ENCODE results near the gene RNF32.

DNA sequence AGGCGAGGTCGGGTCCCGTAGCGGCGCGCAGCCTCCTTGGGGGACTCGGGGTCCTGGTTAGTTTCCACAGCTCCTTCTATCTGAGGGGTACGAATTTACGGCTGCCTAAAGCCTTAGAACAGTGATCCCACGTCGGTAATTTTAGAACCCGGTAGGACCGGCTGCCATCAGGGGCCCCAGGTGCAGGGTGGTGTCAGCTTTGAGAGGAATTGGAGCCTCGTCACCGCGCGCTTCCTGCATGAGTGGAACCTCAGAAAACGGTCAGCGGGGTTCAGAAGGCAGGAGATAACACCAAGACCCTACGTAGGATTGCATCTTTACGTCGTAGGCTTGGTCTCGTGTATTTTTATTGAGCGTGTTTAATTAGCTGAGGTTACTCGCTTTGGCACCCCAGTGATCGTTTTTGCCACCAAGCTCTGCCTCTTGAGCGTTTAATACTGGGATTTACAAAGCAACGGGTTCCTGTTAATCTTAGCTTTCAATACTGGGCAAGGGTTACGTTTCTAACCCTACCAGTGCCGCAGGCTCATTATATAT is 443 bp downstream of the RNF32 start:
- TF ChIP-seq CTCF (IDR thresholded peaks at IDR 0.05) = no peak
- TF ChIP-seq EP300 (IDR thresholded peaks at IDR 0.05) = no peak
- TF ChIP-seq POLR2AphosphoS5 (IDR thresholded peaks at IDR 0.05) = no peak
- TF ChIP-seq POLR2A (IDR thresholded peaks at IDR 0.05; ENCODE audit: low read depth) = no peak
